D721Med (cell line): ENCODE measurements around the gene TCP11L2.
"Not testable (repeated sequence)": the region's sequence is repeated elsewhere in the genome, so short reads cannot be mapped to it uniquely, and the experiment has no call there.

Source experiments
- DNase-seq: peaks from one replicate; pipeline ENCODE4 v3.0.0; 2011; ENCODE audit warnings: low spot score; ENCODE audit not compliant: insufficient read length
- FAIRE-seq: peaks from 2 replicates; lab custom pipeline; 2011; peaks lifted over from hg19 to GRCh38; lab: Jason Lieb, UNC
- TF ChIP-seq, protein P1 (sequence below): IDR thresholded peaks from 2 replicates; pipeline ENCODE4 v1.5.1; 2012; ENCODE audit warnings: mild to moderate bottlenecking, control low read depth; ENCODE audit not compliant: insufficient read depth; ENCODE audit errors: missing control alignments

The TCP11L2 gene

GRCh38 chr12:106307181-106307580 is 4.6 kb downstream of the TCP11L2 start:
- TF ChIP-seq, protein P1, sequence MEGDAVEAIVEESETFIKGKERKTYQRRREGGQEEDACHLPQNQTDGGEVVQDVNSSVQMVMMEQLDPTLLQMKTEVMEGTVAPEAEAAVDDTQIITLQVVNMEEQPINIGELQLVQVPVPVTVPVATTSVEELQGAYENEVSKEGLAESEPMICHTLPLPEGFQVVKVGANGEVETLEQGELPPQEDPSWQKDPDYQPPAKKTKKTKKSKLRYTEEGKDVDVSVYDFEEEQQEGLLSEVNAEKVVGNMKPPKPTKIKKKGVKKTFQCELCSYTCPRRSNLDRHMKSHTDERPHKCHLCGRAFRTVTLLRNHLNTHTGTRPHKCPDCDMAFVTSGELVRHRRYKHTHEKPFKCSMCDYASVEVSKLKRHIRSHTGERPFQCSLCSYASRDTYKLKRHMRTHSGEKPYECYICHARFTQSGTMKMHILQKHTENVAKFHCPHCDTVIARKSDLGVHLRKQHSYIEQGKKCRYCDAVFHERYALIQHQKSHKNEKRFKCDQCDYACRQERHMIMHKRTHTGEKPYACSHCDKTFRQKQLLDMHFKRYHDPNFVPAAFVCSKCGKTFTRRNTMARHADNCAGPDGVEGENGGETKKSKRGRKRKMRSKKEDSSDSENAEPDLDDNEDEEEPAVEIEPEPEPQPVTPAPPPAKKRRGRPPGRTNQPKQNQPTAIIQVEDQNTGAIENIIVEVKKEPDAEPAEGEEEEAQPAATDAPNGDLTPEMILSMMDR: no peak
- FAIRE-seq (no peak), DNase-seq (no peak)

DNA sequence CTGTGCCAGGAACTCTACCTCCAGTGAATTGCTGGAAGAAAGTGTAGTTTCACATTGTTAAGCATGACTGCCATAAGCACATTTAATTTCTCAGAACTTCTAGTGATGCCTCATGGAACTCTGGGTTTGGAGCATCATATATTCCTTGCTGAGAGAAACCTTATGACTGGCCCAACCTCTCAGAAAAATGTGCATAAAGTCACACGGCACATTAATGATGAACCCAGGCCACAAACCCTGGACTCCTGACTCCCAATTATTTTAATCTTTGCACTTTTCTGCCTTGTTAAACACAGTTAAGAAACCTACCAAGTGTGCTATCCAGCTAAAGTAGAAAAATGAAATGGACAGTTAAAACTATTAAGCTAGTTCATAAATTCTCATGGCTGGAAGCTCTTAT is 5.6 kb downstream of the TCP11L2 start:
- DNase-seq (no peak), FAIRE-seq (no peak)
- TF ChIP-seq, protein P1: no peak

- TF ChIP-seq, protein P1: no peak
- no peak for FAIRE-seq
- DNase-seq: no peak
Observed at GRCh38 chr12:106308611-106309010, 6.1 kb downstream of the TCP11L2 start.

GRCh38 chr12:106309671-106310505 is 7.4 kb downstream of the TCP11L2 start:
- DNase-seq: no peak
- TF ChIP-seq, protein P1: no peak
- no peak for FAIRE-seq

DNA sequence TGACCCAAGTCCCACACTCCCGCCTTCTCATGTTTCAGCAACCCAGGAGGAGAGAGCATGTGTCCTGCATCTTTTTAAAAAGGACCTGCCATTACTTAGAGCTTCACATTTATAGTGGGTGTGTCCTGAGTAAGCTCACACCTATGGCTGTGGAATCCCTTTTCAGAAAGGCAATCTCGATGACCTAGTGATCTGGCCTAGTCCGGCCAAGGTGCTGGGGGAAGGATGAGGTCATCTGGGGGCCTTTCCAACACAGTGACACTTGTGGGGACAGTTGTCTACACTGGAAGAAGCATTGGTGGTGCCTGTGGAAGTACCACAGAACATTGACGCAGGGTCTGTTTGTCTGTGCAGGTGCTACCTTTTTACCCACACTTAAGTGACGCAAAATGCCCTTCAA is 8.2 kb downstream of the TCP11L2 start:
- FAIRE-seq: no peak
- TF ChIP-seq, protein P1: no peak
- no peak for DNase-seq

DNA sequence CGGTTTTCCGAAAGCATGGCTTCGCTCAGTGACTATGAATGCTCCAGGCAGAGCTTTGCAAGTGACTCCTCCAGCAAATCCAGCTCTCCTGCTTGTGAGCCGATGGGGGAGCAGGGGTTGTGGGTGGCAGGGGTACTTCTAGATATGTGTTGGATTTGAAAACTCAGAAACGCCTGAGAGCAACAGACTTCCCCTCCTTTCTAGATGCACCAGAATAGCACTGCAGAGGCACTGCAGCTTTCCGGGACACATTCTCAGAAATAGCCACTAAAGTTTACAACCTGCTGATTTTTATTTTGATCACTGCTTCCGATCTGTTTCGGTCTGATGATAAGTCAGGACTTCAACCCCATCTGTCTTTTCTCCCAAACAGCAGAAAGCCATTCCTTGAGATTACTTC is 8.6 kb downstream of the TCP11L2 start:
- FAIRE-seq: no peak
- no peak for DNase-seq
- TF ChIP-seq, protein P1: no peak

DNA sequence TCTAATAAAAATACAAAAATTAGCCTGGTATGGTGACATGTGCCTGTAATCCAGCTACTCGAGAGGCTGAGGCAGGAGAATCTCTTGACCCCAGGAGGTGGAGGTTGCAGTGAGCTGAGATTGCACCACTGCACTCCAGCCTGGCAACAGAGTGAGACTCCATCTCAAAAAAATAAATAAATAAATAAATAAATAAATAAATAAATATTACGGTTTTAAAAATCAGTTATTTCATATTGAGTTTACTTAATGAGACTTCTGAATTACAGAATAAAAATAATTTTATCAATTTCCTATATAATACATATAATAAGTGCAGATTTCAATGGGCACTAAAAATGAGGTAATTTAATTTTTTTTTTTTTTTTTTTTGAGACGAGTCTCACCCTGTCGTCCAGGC is 10.9 kb downstream of the TCP11L2 start:
- not testable (repeated sequence) for FAIRE-seq, DNase-seq
